Measurements from ENCODE around the gene C2CD3. TPM values are rescaled to one million over a fixed set of nuclear protein-coding genes. Genes with fewer than 3 reads are reported as not detected.
A peak's percentile ranks its signal among the peaks of the same experiment; 100 is the strongest.

C2CD3 gene
- total RNA-seq, 2 experiments from 2014 or later, result 23.9 to 28.0 TPM

DNA sequence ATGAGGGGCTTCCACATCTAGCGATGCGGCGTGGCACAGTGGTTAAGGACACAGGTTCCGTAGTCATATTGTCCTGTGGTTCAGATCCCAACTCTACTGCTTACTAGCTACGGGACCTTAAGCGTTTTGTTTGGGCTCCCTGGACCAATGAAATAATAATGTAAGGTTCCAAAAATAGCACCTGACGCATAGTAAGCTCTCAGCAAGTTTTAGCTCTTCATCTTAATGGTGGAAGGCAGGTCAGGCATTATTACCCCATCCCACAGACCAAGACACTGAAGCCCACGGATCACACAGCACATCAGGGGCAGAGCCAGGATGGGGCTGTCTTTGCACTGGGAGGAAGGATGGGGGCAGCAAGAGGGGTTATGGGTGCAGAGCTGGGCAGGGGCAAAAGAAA is 206.9 kb downstream of the C2CD3 start:
- H3K4me3 Mint-ChIP-seq, result no peak overlapping the region
- CTCF ChIA-PET, result interaction anchor here (0.6 to 2.1 kb wide), 20 partner anchors 8 to 230 kb away, joined by 3 to 14 read pairs (median 4); no protein-coding TSS in a partner anchor
- H3K9me3 Mint-ChIP-seq (ENCODE audit: low read depth), result no peaks in the 10 kb centered on the region
- peaks cover 30% of the 10 kb centered on the region for H3K4me1 Mint-ChIP-seq
- no peak for DNase-seq
- intact Hi-C loops (cut with DNase I, micrococcal nuclease), result loop anchor here (1.0 to 10.0 kb wide), 9 partner anchors 69 to 483 kb away; no protein-coding TSS in a partner anchor
- peak overlapping the region; percentile 4 for H3K27ac Mint-ChIP-seq
- POLR2A ChIA-PET, result interaction anchor here (0.7 kb wide), 1 partner anchor 89 kb away, joined by 4 read pairs; no protein-coding TSS in a partner anchor
- H3K36me3 Mint-ChIP-seq (ENCODE audit: low read depth), result no peaks in the 10 kb centered on the region
- no peaks in the 10 kb centered on the region for H3K27me3 Mint-ChIP-seq
- ATAC-seq, result no peak

Other genes starting within 250 kb of the C2CD3 start
- gene DNAJB13, start 220.0 kb downstream of the C2CD3 start, total RNA-seq, result under 1 TPM; 0.37 to 0.57 TPM
- gene UCP2, start 188.2 kb downstream of the C2CD3 start, total RNA-seq, result 100 to 1,000 TPM; 259 to 261 TPM
- gene UCP3, start 161.9 kb downstream of the C2CD3 start, total RNA-seq, result under 1 TPM; 0.69 to 0.73 TPM
- 10 to 100 TPM; 54.2 to 61.5 TPM for gene PPME1, start 287 bp upstream of the C2CD3 start, total RNA-seq
- gene P4HA3, start 140.6 kb upstream of the C2CD3 start, total RNA-seq, result not detected
- gene PGM2L1, start 227.4 kb upstream of the C2CD3 start, total RNA-seq, result 10 to 100 TPM in 1 of 2 experiments, 1 to 10 TPM in 1; 8.8 to 11.0 TPM

All from activated CD4-positive, alpha-beta T cell treated with anti-CD3 and anti-CD28 coated beads for 36 hours (primary cell).